NCI-H226 (cell line): ENCODE results near the gene GMPS.
A peak's percentile ranks its signal among the peaks of the same experiment; 100 is the strongest.
"Not testable (repeated sequence)": the region's sequence is repeated elsewhere in the genome, so short reads cannot be mapped to it uniquely, and the experiment has no call there.

Experiments used
- DNase-seq: peaks from one replicate; pipeline ENCODE4 v3.0.0-alpha.2; 2015

Gene GMPS

GRCh38 chr3:155870133-155870944, at the start of gene GMPS:
Gene GMPS (plus strand): TSS chr3:155870650. CDS start chr3:155870871, 221 bp downstream.
- DNase-seq = peak; percentile 85

GRCh38 chr3:155828490-155829098, 41.9 kb upstream of the GMPS start:
- not testable (repeated sequence) for DNase-seq

GRCh38 chr3:155835341-155836071, 34.9 kb upstream of the GMPS start:
- no peak for DNase-seq

- DNase-seq = no peak
These were observed 26.9 kb upstream of the GMPS start for GRCh38 chr3:155843569-155843968.

GRCh38 chr3:155846119-155846518, 24.3 kb upstream of the GMPS start:
- no peak for DNase-seq

GRCh38 chr3:155847993-155848392, 22.5 kb upstream of the GMPS start:
- no peak for DNase-seq

GRCh38 chr3:155849404-155849803, 21.0 kb upstream of the GMPS start:
- DNase-seq = not testable (repeated sequence)

GRCh38 chr3:155852341-155852740, 18.1 kb upstream of the GMPS start:
- DNase-seq = no peak

GRCh38 chr3:155853214-155854140, 17.0 kb upstream of the GMPS start:
- no peak for DNase-seq

GRCh38 chr3:155854141-155854940, 16.1 kb upstream of the GMPS start, which contains the start of gene SLC33A1:
Gene SLC33A1 (minus strand): TSS chr3:155854427. CDS start chr3:155853997, 430 bp downstream.
- DNase-seq = peak; percentile 98

GRCh38 chr3:155859859-155860258, 10.6 kb upstream of the GMPS start:
- no peak for DNase-seq

- not testable (repeated sequence) for DNase-seq
These were observed 10.0 kb upstream of the GMPS start for GRCh38 chr3:155860424-155860823.

- DNase-seq = no peak
These were observed 8.8 kb upstream of the GMPS start for GRCh38 chr3:155861476-155862183.

- peak; percentile 80 for DNase-seq
These were observed 8.0 kb upstream of the GMPS start for GRCh38 chr3:155862290-155862982.

GRCh38 chr3:155863072-155863784, 7.2 kb upstream of the GMPS start:
- no peak for DNase-seq

- DNase-seq = no peak
These were observed 759 bp upstream of the GMPS start for GRCh38 chr3:155869691-155870090.

GRCh38 chr3:155870945-155871745, 695 bp downstream of the GMPS start:
- peak; percentile 72 for DNase-seq

- DNase-seq = no peak
These were observed 1.3 kb downstream of the GMPS start for GRCh38 chr3:155871746-155872158.
